ENCODE data around the gene EFHD2.

DNA sequence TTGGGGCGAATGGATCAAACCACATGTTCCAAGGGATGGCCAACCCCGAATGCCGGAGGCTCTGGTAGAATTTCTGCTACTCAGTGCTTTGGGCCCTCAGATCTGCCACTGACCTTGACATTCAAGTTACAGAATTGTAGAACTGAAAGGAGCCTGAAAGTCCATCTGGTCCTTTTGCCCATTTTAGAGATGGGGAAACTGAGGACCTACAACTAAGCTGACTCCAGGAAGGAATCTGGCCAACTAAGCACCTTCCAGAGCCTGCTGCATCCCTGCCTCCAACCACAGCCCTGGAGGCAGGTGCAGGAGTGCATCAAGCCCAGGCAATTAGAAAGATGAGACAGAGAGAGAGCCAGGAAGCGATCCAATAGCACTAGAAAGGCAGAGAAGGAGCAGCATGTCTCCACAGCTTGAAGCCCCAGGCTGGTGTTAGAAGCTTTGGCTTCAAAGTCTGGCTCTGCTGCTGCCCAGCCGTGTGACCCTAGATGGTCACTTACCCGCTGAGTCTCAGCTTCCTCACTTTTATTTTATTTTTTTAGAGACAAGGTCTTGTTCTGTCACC lies 27.3 kb downstream of the EFHD2 start:
- TF ChIP-seq CTCF (conservative IDR thresholded peaks at IDR 0.05; ENCODE audit: low read depth, low read length) (no peak), EZH2 (IDR thresholded peaks at IDR 0.05; ENCODE audit: low read length, unreplicated experiment) (no peak), EZH2phosphoT487 (IDR thresholded peaks at IDR 0.05; ENCODE audit: borderline replicate concordance, low read length) (no peak)
